Suprapubic skin (tissue), 4 donors: ENCODE data around the gene AIRE. TPM values are rescaled to one million over a fixed set of nuclear protein-coding genes. Genes with fewer than 3 reads are reported as not detected.

Experiments
- DNase-seq, 2 donors: peaks; one replicate each; pipeline ENCODE4 v3.0.0-alpha.2; 2019; ENCODE audit warnings: low spot score in 2 of 2
- H3K27ac ChIP-seq: fragments of 200-600 bp; sonication (generic); one replicate; pipeline ENCODE4 v1.5.1; 2019
- H3K27me3 ChIP-seq: fragments of 200-600 bp; sonication (generic); one replicate; pipeline ENCODE4 v1.5.1; 2019
- H3K36me3 ChIP-seq: fragments of 200-600 bp; sonication (generic); one replicate; pipeline ENCODE4 v1.5.1; 2019
- H3K4me1 ChIP-seq: fragments of 200-600 bp; sonication (generic); one replicate; pipeline ENCODE4 v1.5.1; 2019
- H3K4me3 ChIP-seq: fragments of 200-600 bp; sonication (generic); one replicate; pipeline ENCODE4 v1.5.1; 2019; ENCODE audit warnings: mild to moderate bottlenecking
- H3K9me3 ChIP-seq: fragments of 200-600 bp; sonication (generic); one replicate; pipeline ENCODE4 v1.5.1; 2019
- EP300 ChIP-seq: sonication (generic); formaldehyde crosslinking; IDR thresholded peaks from one replicate; pipeline ENCODE4 v1.6.1; 2017; ENCODE audit warnings: antibody characterized with exemption
- POLR2A ChIP-seq, 2 donors: fragments of 450-650 bp; IDR thresholded peaks; one replicate each; pipeline ENCODE4 v1.6.1; 2017; ENCODE audit warnings: antibody characterized with exemption in 2 of 2, mild to moderate bottlenecking in 2 of 2, moderate library complexity in 2 of 2
- POLR2AphosphoS5 ChIP-seq, 3 donors: sonication (generic); formaldehyde crosslinking; IDR thresholded peaks; one replicate each; pipeline ENCODE4 v1.6.1; 2017; ENCODE audit warnings: antibody characterized with exemption in 3 of 3
- WGBS: methylation state at CpG from one replicate; pipeline ENCODE4 v1.1.5; 2018; 5-methylcytosine and 5-hydroxymethylcytosine counted together
- total RNA-seq, 4 donors: library from RNA; depleted of rRNA; stranded (reverse); fragments of >200 nt; gene quantifications; one replicate each; pipeline ENCODE4 v1.1.0, GENCODE V29; 2016
- TF ChIP-seq, protein P1 (sequence below), 2 donors: fragments of 200-600 bp in 1 of 2; fragments of 450-650 bp in 1 of 2; sonication (generic) in 1 of 2; IDR thresholded peaks; one replicate each; pipeline ENCODE4 v1.5.1; 2016 to 2019; ENCODE audit warnings: antibody characterized with exemption in 2 of 2, mild to moderate bottlenecking in 1 of 2, moderate library complexity in 1 of 2

Gene AIRE
- total RNA-seq, 4 donors from 2014 or later = not detected

DNA sequence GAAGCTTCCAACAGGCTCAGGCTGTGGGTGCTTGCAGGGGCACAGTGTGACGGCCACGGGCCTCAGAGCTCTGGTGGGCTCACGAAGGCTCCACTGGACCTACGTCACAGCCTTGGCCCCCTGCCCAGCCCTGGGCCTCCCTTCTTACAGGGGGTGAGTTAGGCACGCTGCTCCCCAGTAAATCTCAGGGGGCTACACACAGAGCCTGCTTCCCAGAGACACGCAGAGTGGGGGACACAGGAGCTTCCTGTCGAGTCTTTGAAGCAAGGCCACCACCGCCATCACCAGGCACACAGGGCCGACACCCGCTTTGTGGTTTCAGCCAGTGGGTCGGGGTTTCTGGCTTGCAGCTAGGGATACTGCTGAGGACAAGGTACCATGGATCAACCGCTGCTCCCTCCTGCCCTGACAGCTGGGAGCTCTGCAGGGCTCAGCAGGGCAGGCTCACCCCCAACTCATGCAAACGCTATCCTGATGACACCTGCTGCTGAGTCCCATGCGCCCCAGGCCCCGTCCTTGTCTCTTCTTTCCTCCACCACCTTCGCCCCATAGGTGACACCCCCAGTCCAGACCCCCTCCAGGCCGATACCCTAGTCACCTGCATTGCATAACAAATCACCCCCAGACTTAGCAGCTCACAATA, 59.0 kb downstream of the AIRE start:
- Histone ChIP-seq H3K27me3 (peaks cover 22% of the 10 kb centered on the region), H3K4me3 (no peak overlapping the region), H3K9me3 (no peaks in the 10 kb centered on the region), H3K4me1 (peaks cover 4% of the 10 kb centered on the region), H3K36me3 (no peaks in the 10 kb centered on the region), H3K27ac (no peak overlapping the region)
- DNase-seq = no peak
- WGBS = 82% methylated on average over 9 of the region's 17 CpGs
- no peak for TF ChIP-seq EP300
- no peak for TF ChIP-seq POLR2A (IDR thresholded peaks at IDR 0.05)
- TF ChIP-seq, protein P1, sequence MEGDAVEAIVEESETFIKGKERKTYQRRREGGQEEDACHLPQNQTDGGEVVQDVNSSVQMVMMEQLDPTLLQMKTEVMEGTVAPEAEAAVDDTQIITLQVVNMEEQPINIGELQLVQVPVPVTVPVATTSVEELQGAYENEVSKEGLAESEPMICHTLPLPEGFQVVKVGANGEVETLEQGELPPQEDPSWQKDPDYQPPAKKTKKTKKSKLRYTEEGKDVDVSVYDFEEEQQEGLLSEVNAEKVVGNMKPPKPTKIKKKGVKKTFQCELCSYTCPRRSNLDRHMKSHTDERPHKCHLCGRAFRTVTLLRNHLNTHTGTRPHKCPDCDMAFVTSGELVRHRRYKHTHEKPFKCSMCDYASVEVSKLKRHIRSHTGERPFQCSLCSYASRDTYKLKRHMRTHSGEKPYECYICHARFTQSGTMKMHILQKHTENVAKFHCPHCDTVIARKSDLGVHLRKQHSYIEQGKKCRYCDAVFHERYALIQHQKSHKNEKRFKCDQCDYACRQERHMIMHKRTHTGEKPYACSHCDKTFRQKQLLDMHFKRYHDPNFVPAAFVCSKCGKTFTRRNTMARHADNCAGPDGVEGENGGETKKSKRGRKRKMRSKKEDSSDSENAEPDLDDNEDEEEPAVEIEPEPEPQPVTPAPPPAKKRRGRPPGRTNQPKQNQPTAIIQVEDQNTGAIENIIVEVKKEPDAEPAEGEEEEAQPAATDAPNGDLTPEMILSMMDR (IDR thresholded peaks at IDR 0.05) = no peak
- TF ChIP-seq POLR2AphosphoS5 (IDR thresholded peaks at IDR 0.05) = no peak

DNA sequence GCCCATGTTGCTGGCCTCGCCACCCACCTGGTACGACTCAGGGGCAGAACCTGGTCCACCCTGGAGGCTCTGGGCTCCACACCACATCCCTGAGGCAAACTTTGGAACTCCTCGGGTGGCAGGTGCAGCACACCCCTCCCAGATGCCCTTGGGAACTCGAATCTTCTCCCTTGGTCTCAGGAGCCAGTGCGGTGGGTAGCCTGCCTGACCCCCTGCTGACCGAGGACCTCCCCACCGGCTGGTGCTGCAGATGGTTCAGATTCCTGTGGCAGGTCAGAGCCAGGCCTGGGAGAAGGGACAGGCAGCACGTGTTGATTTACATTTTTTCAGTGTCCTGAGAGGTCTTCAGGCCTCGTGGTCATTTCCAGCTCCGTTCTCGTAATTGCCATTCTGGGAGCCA, 59.8 kb downstream of the AIRE start:
- peaks cover 7% of the 10 kb centered on the region for H3K4me1 ChIP-seq
- WGBS = 61% methylated on average over 8 of the region's 11 CpGs
- no peaks in the 10 kb centered on the region for H3K9me3 ChIP-seq
- H3K4me3 ChIP-seq = no peak overlapping the region
- H3K27ac ChIP-seq = no peak overlapping the region
- TF ChIP-seq POLR2AphosphoS5 (IDR thresholded peaks at IDR 0.05) (no peak), EP300 (no peak), POLR2A (IDR thresholded peaks at IDR 0.05) (no peak)
- TF ChIP-seq, protein P1 (IDR thresholded peaks at IDR 0.05) = no peak
- peaks cover 31% of the 10 kb centered on the region for H3K27me3 ChIP-seq
- no peak for DNase-seq
- H3K36me3 ChIP-seq = no peaks in the 10 kb centered on the region

DNA sequence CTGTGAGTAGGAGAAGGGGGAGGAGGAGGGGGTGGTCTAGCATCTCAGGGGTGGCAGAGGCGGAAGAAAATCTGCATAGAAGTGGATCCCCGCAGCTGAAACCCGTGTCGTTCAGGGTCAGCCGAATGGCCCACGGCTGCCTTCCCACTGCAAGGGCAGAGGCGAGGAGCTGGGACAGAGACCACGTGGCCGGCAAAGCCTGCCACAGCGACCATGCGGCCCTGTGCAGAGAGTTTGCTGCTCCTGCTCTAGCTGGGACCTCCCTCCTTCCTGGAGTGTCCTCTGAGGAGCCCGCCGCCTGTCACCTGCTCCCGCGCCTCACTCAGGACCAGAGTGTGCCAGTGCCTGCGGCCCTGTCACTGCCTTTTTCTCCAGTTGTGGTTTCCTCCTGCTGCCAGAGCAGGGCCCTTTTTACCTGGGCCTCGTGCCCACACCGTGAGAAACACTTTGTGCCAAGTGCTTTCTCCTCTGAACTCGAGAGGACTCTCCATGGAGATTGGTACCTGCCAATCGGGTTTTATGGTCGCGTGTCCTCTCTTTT, 62.3 kb downstream of the AIRE start:
- Histone ChIP-seq H3K27me3 (peaks cover 49% of the 10 kb centered on the region), H3K36me3 (no peaks in the 10 kb centered on the region), H3K4me3 (no peak overlapping the region), H3K9me3 (no peaks in the 10 kb centered on the region), H3K27ac (no peak overlapping the region), H3K4me1 (peaks cover 18% of the 10 kb centered on the region)
- no peak for DNase-seq
- no peak for TF ChIP-seq POLR2A (IDR thresholded peaks at IDR 0.05)
- no peak for TF ChIP-seq POLR2AphosphoS5 (IDR thresholded peaks at IDR 0.05)
- TF ChIP-seq EP300 = no peak
- TF ChIP-seq, protein P1 (IDR thresholded peaks at IDR 0.05) = no peak
- WGBS = 61% methylated on average over 15 of the region's 22 CpGs

Other genes starting within 250 kb of the AIRE start
- 10 to 100 TPM in 2 of 4 donors, 1 to 10 TPM in 2; 6.0 to 20.9 (median 8.8) TPM for gene PWP2, start 178.5 kb upstream of the AIRE start, total RNA-seq
- gene GATD3, start 152.2 kb upstream of the AIRE start, total RNA-seq = 10 to 100 TPM in 1 of 4 donors, 1 to 10 TPM in 3; 1.6 to 44.7 (median 7.3) TPM
- 10 to 100 TPM in 3 of 4 donors, 1 to 10 TPM in 1; 5.1 to 13.5 (median 10.8) TPM for gene ICOSLG, start 44.9 kb upstream of the AIRE start, total RNA-seq
- not detected for gene DNMT3L, start 24.0 kb upstream of the AIRE start, total RNA-seq
- 100 to 1,000 TPM in 3 of 4 donors, 10 to 100 TPM in 1; 92.8 to 121 (median 117) TPM for gene PFKL, start 14.2 kb downstream of the AIRE start, total RNA-seq
- 10 to 100 TPM; 22.6 to 45.5 (median 27.3) TPM for gene CFAP410, start 53.5 kb downstream of the AIRE start, total RNA-seq
- 1 to 10 TPM; 2.5 to 4.2 (median 3.2) TPM for gene TRPM2, start 67.7 kb downstream of the AIRE start, total RNA-seq
- 1 to 10 TPM; 3.9 to 6.2 (median 4.7) TPM for gene LRRC3, start 169.6 kb downstream of the AIRE start, total RNA-seq